B cell (primary cell): ENCODE data around the gene TSSC4. TPM values are rescaled to one million over a fixed set of nuclear protein-coding genes. Genes with fewer than 3 reads are reported as not detected.

Experiments used
- ATAC-seq: fragments of 200-7000 bp; cut with Tn5 transposase; one replicate; pipeline ENCODE4 v1.10.0; 2021; ENCODE audit warnings: low read depth, mild to moderate bottlenecking, moderate number of reproducible peaks, moderate library complexity
- CTCF ChIA-PET: fragments of 350-600 bp; sonication (Branson Sonifier 250); formaldehyde crosslinking; loops from one replicate; lab custom pipeline; 2021; ENCODE audit warnings: antibody characterized with exemption, inconsistent platforms; lab: Charles Lee
- POLR2A ChIA-PET: fragments of 350-600 bp; sonication (Branson Sonifier 250); formaldehyde crosslinking; loops from one replicate; lab custom pipeline; 2021; ENCODE audit warnings: antibody characterized with exemption; lab: Charles Lee
- DNase-seq: peaks from one replicate; pipeline ENCODE4 v3.0.0; 2013
- H2AFZ ChIP-seq: 2 replicates; pipeline ENCODE4 v1.6.1; 2012; ENCODE audit warnings: mild to moderate bottlenecking, low read depth, low read length; ENCODE audit not compliant: insufficient read depth, poor library complexity, severe bottlenecking
- H3K27ac ChIP-seq, 2 donors: 1 replicate in 1 of 2; 2 replicates in 1 of 2; pipeline ENCODE4 v1.5.1; 2012 to 2013; ENCODE audit warnings: low read length in 2 of 2, mild to moderate bottlenecking in 2 of 2, moderate library complexity in 1 of 2
- H3K27me3 ChIP-seq, 4 experiments: fragments of 200-600 bp in 1 of 4; sonication (generic) in 1 of 4; replicated peaks in 1 of 4; 1 replicate in 2 of 4; 2 replicates in 2 of 4; pipeline versions ENCODE4 v1.6.1 to v1.7.0; 2013 to 2016; ENCODE audit warnings: low read length in 3 of 4, mild to moderate bottlenecking in 2 of 4, mixed read lengths in 1 of 4, moderate library complexity in 1 of 4; ENCODE audit not compliant: insufficient read depth in 4 of 4, control insufficient read depth in 3 of 4; ENCODE audit errors: control extremely low read depth in 1 of 4
- H3K36me3 ChIP-seq, 2 experiments: replicated peaks in 1 of 2; 1 replicate in 1 of 2; 2 replicates in 1 of 2; pipeline versions ENCODE4 v1.6.1 to v1.7.1; 2013; ENCODE audit warnings: low read length in 1 of 2; ENCODE audit not compliant: insufficient read depth in 2 of 2, control insufficient read depth in 1 of 2; ENCODE audit errors: control extremely low read depth in 1 of 2, extremely low read depth in 1 of 2
- H3K4me1 ChIP-seq, 2 donors: fragments of 200-600 bp in 1 of 2; sonication (generic) in 1 of 2; 1 replicate in 1 of 2; 2 replicates in 1 of 2; pipeline versions ENCODE4 v1.5.1 to v1.6.1; 2013 to 2017; ENCODE audit warnings: low read length in 2 of 2; ENCODE audit not compliant: control insufficient read depth in 2 of 2, insufficient read depth in 2 of 2
- H3K4me2 ChIP-seq: replicated peaks from 2 replicates; pipeline ENCODE3; 2012; ENCODE audit warnings: mild to moderate bottlenecking, low read depth, low read length; ENCODE audit not compliant: poor library complexity, severe bottlenecking
- H3K4me3 ChIP-seq, 5 experiments: fragments of 200-600 bp in 1 of 5; sonication (generic) in 1 of 5; 1 replicate in 3 of 5; 2 replicates in 2 of 5; pipeline versions ENCODE4 v1.5.1 to v1.7.0; 2011 to 2016; ENCODE audit warnings: low read length in 4 of 5, mild to moderate bottlenecking in 4 of 5, low read depth in 2 of 5, control low read depth in 1 of 5, moderate library complexity in 1 of 5; ENCODE audit not compliant: insufficient read depth in 1 of 5; ENCODE audit errors: control extremely low read depth in 1 of 5, extremely low read depth in 1 of 5
- H3K79me2 ChIP-seq: fragments of 200-600 bp; sonication (generic); one replicate; pipeline ENCODE4 v1.6.0; 2016; ENCODE audit warnings: low read length; ENCODE audit not compliant: control insufficient read depth, insufficient read depth
- H3K9ac ChIP-seq: fragments of 200-600 bp; sonication (generic); 2 replicates; pipeline ENCODE4 v1.6.1; 2017; ENCODE audit warnings: mild to moderate bottlenecking, low read length, moderate library complexity
- H3K9me3 ChIP-seq, 3 donors: one replicate each; pipeline versions ENCODE4 v1.6.1 to v1.7.1; 2013; ENCODE audit warnings: low read length in 2 of 3; ENCODE audit not compliant: control insufficient read depth in 2 of 3, insufficient read depth in 1 of 3; ENCODE audit errors: control extremely low read depth in 1 of 3
- H4K20me1 ChIP-seq: 2 replicates; pipeline ENCODE4 v1.6.0; 2012; ENCODE audit warnings: mild to moderate bottlenecking, low read length; ENCODE audit not compliant: insufficient read depth, control insufficient read depth, poor library complexity, severe bottlenecking
- H3K27ac Mint-ChIP-seq: one replicate; pipeline ENCODE4 v1.8.0; 2021; ENCODE audit warnings: mixed read lengths
- H3K27me3 Mint-ChIP-seq: one replicate; pipeline ENCODE4 v1.8.0; 2021; ENCODE audit warnings: mixed read lengths
- H3K4me1 Mint-ChIP-seq: one replicate; pipeline ENCODE4 v1.8.0; 2021; ENCODE audit warnings: mixed read lengths
- H3K4me3 Mint-ChIP-seq: one replicate; pipeline ENCODE4 v1.8.0; 2021; ENCODE audit warnings: mixed read lengths
- H3K9me3 Mint-ChIP-seq: one replicate; pipeline ENCODE4 v1.8.0; 2022; ENCODE audit warnings: mixed read lengths; ENCODE audit not compliant: insufficient read depth
- CTCF ChIP-seq: fragments of 200-600 bp; IDR thresholded peaks from one replicate; pipeline ENCODE4 v1.8.0; 2022; ENCODE audit warnings: antibody characterized with exemption, mild to moderate bottlenecking
- EZH2 ChIP-seq: IDR thresholded peaks from 2 replicates; pipeline ENCODE4 v1.6.1; 2012; ENCODE audit warnings: borderline replicate concordance, low read depth, mild to moderate bottlenecking, moderate library complexity, low read length; ENCODE audit not compliant: insufficient read depth, poor library complexity, severe bottlenecking
- WGBS: methylation state at CpG from one replicate; pipeline ENCODE4 v1.1.5; 2013; ENCODE audit warnings: missing lambda C conversion rate; ENCODE audit not compliant: insufficient coverage; 5-methylcytosine and 5-hydroxymethylcytosine counted together
- intact Hi-C: fragments of 100-400 bp; cut with micrococcal nuclease; formaldehyde crosslinking; loops from one replicate; pipeline ENCODE4 v1.10.0; 2022
- polyA plus RNA-seq: library from polyadenylated mRNA; depleted of rRNA; stranded (reverse); fragments of >200 nt; gene quantifications from 2 replicates; pipeline ENCODE4 v1.2.3, GENCODE V29; 2012
- total RNA-seq, 2 donors: library from RNA; stranded (reverse); fragments of 120-200 nt in 1 of 2; gene quantifications; 1 replicate in 1 of 2; 2 replicates in 1 of 2; pipeline versions ENCODE4 v1.2.3 to v1.2.4, GENCODE V29; 2013 to 2022

TSSC4 gene
- total and polyA plus RNA-seq, 2 donors (not counting 1 experiment from before 2014, with no cell fraction given): 49.4 to 57.5 TPM

DNA sequence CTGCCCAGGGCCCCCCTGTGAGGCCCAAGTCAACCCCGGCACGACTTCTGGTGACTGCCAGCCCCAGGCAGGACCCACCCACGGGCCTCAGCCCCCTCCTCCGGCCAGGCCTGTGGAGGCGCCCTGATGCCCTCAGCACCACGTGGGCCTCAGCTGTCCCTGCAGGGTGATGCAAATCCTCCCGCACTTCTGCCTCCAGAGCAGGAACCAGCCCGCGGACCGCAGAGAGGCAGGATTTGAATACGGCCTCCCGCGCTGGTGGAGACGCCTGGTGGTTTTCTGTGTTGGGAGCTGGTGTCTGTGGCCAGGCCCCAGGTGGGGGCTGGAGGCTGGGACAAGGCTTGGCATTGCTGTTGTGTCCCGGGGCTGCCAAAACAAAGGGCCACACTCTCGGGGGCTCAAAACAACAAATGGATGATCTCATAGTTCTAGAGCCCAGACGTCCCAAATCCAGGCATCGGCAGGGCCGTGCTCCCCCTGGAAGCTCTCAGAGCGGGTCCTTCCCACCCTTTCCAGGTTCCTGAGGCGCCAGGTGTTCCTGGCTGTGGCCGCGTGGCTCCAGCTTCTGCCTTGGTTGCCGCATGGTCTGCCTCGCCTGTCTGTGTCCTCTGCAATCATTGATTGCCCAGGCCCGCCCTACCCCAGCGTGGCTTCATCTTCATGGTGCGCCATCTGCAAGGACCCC, 24.4 kb downstream of the TSSC4 start:
- Histone ChIP-seq H3K4me3 (no peak overlapping the region), H3K27ac (no peak overlapping the region), H3K27me3 (peaks cover 0 to 3% (median 0%) of the 10 kb centered on the region in 4 experiments), H3K36me3 (no peaks in the 10 kb centered on the region), H3K9me3 (peaks cover 0 to 2% (median 0%) of the 10 kb centered on the region in 3 donors), H3K4me2 (no peak overlapping the region), H3K79me2 (no peaks in the 10 kb centered on the region), H3K9ac (no peak overlapping the region), H4K20me1 (no peaks in the 10 kb centered on the region), H3K4me1 (peaks cover 3 to 10% of the 10 kb centered on the region in 2 donors), H2AFZ (no peak overlapping the region)
- H3K4me1 Mint-ChIP-seq: no peaks in the 10 kb centered on the region
- no peak for DNase-seq
- no peaks in the 10 kb centered on the region for H3K27me3 Mint-ChIP-seq
- ATAC-seq: no peak
- H3K9me3 Mint-ChIP-seq: no peaks in the 10 kb centered on the region
- no peak for TF ChIP-seq EZH2
- TF ChIP-seq CTCF: no peak
- H3K4me3 Mint-ChIP-seq: no peak overlapping the region
- POLR2A ChIA-PET: no interaction called here
- H3K27ac Mint-ChIP-seq: no peak overlapping the region
- 80% methylated on average over 28 of the region's 28 CpGs for WGBS
- CTCF ChIA-PET: interaction anchor here (0.8 to 10.8 kb wide), 3 partner anchors 109 to 463 kb away, joined by 3 to 217 read pairs (median 9); no protein-coding TSS in a partner anchor
- intact Hi-C loops: no loop called here

- H4K20me1 ChIP-seq: no peaks in the 10 kb centered on the region
- no peak overlapping the region for H3K4me3 ChIP-seq
- peaks cover 0 to 3% (median 0%) of the 10 kb centered on the region in 4 experiments for H3K27me3 ChIP-seq
- TF ChIP-seq EZH2 (no peak), CTCF (no peak)
- H3K9me3 ChIP-seq: peaks cover 0 to 2% (median 0%) of the 10 kb centered on the region in 3 donors
- no peak overlapping the region for H3K4me2 ChIP-seq
- 73% methylated on average over 6 of the region's 8 CpGs for WGBS
- ChIA-PET POLR2A (no interaction called here), CTCF (interaction anchor here (0.7 to 10.8 kb wide), 4 partner anchors 108 to 467 kb away, joined by 4 to 217 read pairs (median 14); no protein-coding TSS in a partner anchor)
- H3K4me3 Mint-ChIP-seq: no peak overlapping the region
- no peak overlapping the region for H3K9ac ChIP-seq
- no peak overlapping the region for H3K27ac Mint-ChIP-seq
- no peaks in the 10 kb centered on the region for H3K36me3 ChIP-seq
- H3K27ac ChIP-seq: no peak overlapping the region
- intact Hi-C loops: no loop called here
- peaks cover 0 to 4% of the 10 kb centered on the region in 2 donors for H3K4me1 ChIP-seq
- H3K27me3 Mint-ChIP-seq: no peaks in the 10 kb centered on the region
- H2AFZ ChIP-seq: no peak overlapping the region
- DNase-seq: no peak
- H3K79me2 ChIP-seq: no peaks in the 10 kb centered on the region
- H3K9me3 Mint-ChIP-seq: no peaks in the 10 kb centered on the region
- H3K4me1 Mint-ChIP-seq: no peaks in the 10 kb centered on the region
- no peak for ATAC-seq
Observed at GRCh38 chr11:2425506-2425905, 25.0 kb downstream of the TSSC4 start.
